Panc1 (cell line): ENCODE results near the gene S100A5.

ENCODE experiments used
- CTCF ChIP-seq: fragments of 450-650 bp; IDR thresholded peaks from 2 replicates; pipeline ENCODE4 v1.5.1; 2017; ENCODE audit warnings: mild to moderate bottlenecking
- POLR2AphosphoS5 ChIP-seq: IDR thresholded peaks from 2 replicates; pipeline ENCODE4 v1.6.1; 2012; ENCODE audit warnings: mild to moderate bottlenecking, low read depth, low read length, moderate library complexity
- SIN3A ChIP-seq: IDR thresholded peaks from 2 replicates; pipeline ENCODE4 v1.6.1; 2012; ENCODE audit warnings: low read depth, mild to moderate bottlenecking, low read length, moderate library complexity, borderline replicate concordance; ENCODE audit not compliant: insufficient read depth

DNA sequence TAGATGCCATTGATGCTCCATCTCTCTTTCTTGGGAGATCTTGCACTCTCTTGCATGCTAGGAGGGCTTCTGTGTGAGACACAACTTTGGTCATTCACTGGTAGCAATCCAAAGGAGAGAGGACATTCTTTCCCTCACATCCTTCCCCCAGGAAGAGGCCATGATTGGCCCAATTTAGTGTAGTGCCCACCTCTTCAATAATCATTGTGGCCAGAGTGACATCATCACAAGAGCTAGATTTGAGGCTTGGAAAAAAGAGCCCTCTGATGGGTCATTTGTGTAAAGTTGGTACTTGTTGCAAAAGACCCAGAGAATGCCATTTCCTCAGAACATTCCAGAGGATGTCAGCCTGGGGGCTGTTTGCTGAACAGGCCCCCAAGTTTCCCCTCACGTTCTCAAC lies 35.2 kb downstream of the S100A5 start:
- no peak for TF ChIP-seq CTCF
- TF ChIP-seq POLR2AphosphoS5, result no peak
- TF ChIP-seq SIN3A, result no peak
